ENCODE measurements around the gene RIOX2. TPM values are rescaled to one million over a fixed set of nuclear protein-coding genes. Genes with fewer than 3 reads are reported as not detected.

Gene RIOX2
- total RNA-seq, 2 experiments from 2014 or later = 26.8 to 32.0 TPM

GRCh38 chr3:97940034-97940433 lies 32.2 kb downstream of the RIOX2 start:
- H2AFZ ChIP-seq (ENCODE audit: low read length) = no peak overlapping the region
- H3K27ac ChIP-seq (ENCODE audit: low read depth, low read length, poor library complexity, severe bottlenecking) = no peak overlapping the region
- peaks cover 26% of the 10 kb centered on the region for H3K36me3 ChIP-seq (ENCODE audit: insufficient read depth, low read length)
- no peaks in the 10 kb centered on the region for H3K4me1 ChIP-seq (ENCODE audit: insufficient read depth, low read length, poor library complexity, severe bottlenecking)
- POLR2A ChIA-PET = interaction anchor here (0.6 to 0.8 kb wide), 3 partner anchors 10 to 115 kb away, joined by 3 to 4 read pairs (median 3); no protein-coding TSS in a partner anchor
- CTCF ChIA-PET (ENCODE audit: unreplicated experiment) = no interaction called here
- no peaks in the 10 kb centered on the region for H3K79me2 ChIP-seq (ENCODE audit: insufficient read depth, low read depth, low read length)
- TF ChIP-seq EZH2phosphoT487 (IDR thresholded peaks at IDR 0.05; ENCODE audit: borderline replicate concordance, low read depth, low read length) = no peak
- H3K4me2 ChIP-seq (ENCODE audit: low read length) = no peak overlapping the region
- H3K9me3 ChIP-seq (ENCODE audit: low read length) = no peaks in the 10 kb centered on the region
- no peak for DNase-seq (ENCODE audit: low spot score)
- H3K9me2 ChIP-seq (ENCODE audit: insufficient read depth, low read length) = no peaks in the 10 kb centered on the region
- BruUV-seq (replicated peaks) = no TSS peak
- no peak overlapping the region for H3K4me3 ChIP-seq (ENCODE audit: low read depth, low read length, poor library complexity, severe bottlenecking)
- no peaks in the 10 kb centered on the region for H4K20me1 ChIP-seq (ENCODE audit: insufficient read depth, low read length)
- intact Hi-C loops (cut with micrococcal nuclease; ENCODE audit: unreplicated experiment) = no loop called here

- no TSS peak for BruUV-seq (replicated peaks)
- no peak overlapping the region for H3K4me2 ChIP-seq (ENCODE audit: low read length)
- no peak overlapping the region for H3K27ac ChIP-seq (ENCODE audit: low read depth, low read length, poor library complexity, severe bottlenecking)
- H3K4me3 ChIP-seq (ENCODE audit: low read depth, low read length, poor library complexity, severe bottlenecking) = no peak overlapping the region
- TF ChIP-seq CTCF (conservative IDR thresholded peaks at IDR 0.05; ENCODE audit: low read length) = no peak
- no peak for TF ChIP-seq EZH2phosphoT487 (IDR thresholded peaks at IDR 0.05; ENCODE audit: borderline replicate concordance, low read depth, low read length)
- intact Hi-C loops (cut with micrococcal nuclease; ENCODE audit: unreplicated experiment) = no loop called here
- H3K9me2 ChIP-seq (ENCODE audit: insufficient read depth, low read length) = no peaks in the 10 kb centered on the region
- DNase-seq (ENCODE audit: low spot score) = no peak
- no peak overlapping the region for H2AFZ ChIP-seq (ENCODE audit: low read length)
- no peaks in the 10 kb centered on the region for H3K9me3 ChIP-seq (ENCODE audit: low read length)
- ChIA-PET POLR2A (interaction anchor here (0.6 to 0.8 kb wide), 3 partner anchors 48 to 114 kb away, joined by 3 read pairs; no protein-coding TSS in a partner anchor), CTCF (ENCODE audit: unreplicated experiment) (no interaction called here)
- H3K4me1 ChIP-seq (ENCODE audit: insufficient read depth, low read length, poor library complexity, severe bottlenecking) = no peaks in the 10 kb centered on the region
- no peaks in the 10 kb centered on the region for H3K79me2 ChIP-seq (ENCODE audit: insufficient read depth, low read depth, low read length)
- H4K20me1 ChIP-seq (ENCODE audit: insufficient read depth, low read length) = no peaks in the 10 kb centered on the region
- peaks cover 22% of the 10 kb centered on the region; the same call in 1 of the 2 replicates for H3K36me3 ChIP-seq (ENCODE audit: insufficient read depth, low read length)
These were observed 32.8 kb downstream of the RIOX2 start for GRCh38 chr3:97939401-97939800.

- H2AFZ ChIP-seq (ENCODE audit: low read length) = no peak overlapping the region
- no peaks in the 10 kb centered on the region for H3K79me2 ChIP-seq (ENCODE audit: insufficient read depth, low read depth, low read length)
- no peak overlapping the region for H3K4me2 ChIP-seq (ENCODE audit: low read length)
- POLR2A ChIA-PET = no interaction called here
- CTCF ChIA-PET (ENCODE audit: unreplicated experiment) = no interaction called here
- H3K4me1 ChIP-seq (ENCODE audit: insufficient read depth, low read length, poor library complexity, severe bottlenecking) = no peaks in the 10 kb centered on the region
- H3K9me3 ChIP-seq (ENCODE audit: low read length) = no peaks in the 10 kb centered on the region
- no peaks in the 10 kb centered on the region for H4K20me1 ChIP-seq (ENCODE audit: insufficient read depth, low read length)
- peaks cover 14% of the 10 kb centered on the region; the same call in 1 of the 2 replicates for H3K36me3 ChIP-seq (ENCODE audit: insufficient read depth, low read length)
- H3K27ac ChIP-seq (ENCODE audit: low read depth, low read length, poor library complexity, severe bottlenecking) = no peak overlapping the region
- no peaks in the 10 kb centered on the region for H3K9me2 ChIP-seq (ENCODE audit: insufficient read depth, low read length)
- DNase-seq (ENCODE audit: low spot score) = no peak
- intact Hi-C loops (cut with micrococcal nuclease; ENCODE audit: unreplicated experiment) = no loop called here
- H3K4me3 ChIP-seq (ENCODE audit: low read depth, low read length, poor library complexity, severe bottlenecking) = no peak overlapping the region
- TF ChIP-seq EZH2phosphoT487 (IDR thresholded peaks at IDR 0.05; ENCODE audit: borderline replicate concordance, low read depth, low read length) (no peak), CTCF (conservative IDR thresholded peaks at IDR 0.05; ENCODE audit: low read length) (no peak)
- no TSS peak for BruUV-seq (replicated peaks)
These were observed 33.8 kb downstream of the RIOX2 start for GRCh38 chr3:97938444-97938843.

Measured in OCI-LY7 (cell line).